Ramos (cell line): ENCODE measurements around the gene PRKAR1A.
"Not testable (repeated sequence)": the region's sequence is repeated elsewhere in the genome, so short reads cannot be mapped to it uniquely, and the experiment has no call there.

Source experiments
- in situ Hi-C: fragments of 300-500 bp; cut with MboI; formaldehyde crosslinking; loops from one replicate; pipeline ENCODE4 v1.14.3; 2022; ENCODE audit warnings: low sequenced_read_pairs; ENCODE audit not compliant: unreplicated experiment

The PRKAR1A gene

DNA sequence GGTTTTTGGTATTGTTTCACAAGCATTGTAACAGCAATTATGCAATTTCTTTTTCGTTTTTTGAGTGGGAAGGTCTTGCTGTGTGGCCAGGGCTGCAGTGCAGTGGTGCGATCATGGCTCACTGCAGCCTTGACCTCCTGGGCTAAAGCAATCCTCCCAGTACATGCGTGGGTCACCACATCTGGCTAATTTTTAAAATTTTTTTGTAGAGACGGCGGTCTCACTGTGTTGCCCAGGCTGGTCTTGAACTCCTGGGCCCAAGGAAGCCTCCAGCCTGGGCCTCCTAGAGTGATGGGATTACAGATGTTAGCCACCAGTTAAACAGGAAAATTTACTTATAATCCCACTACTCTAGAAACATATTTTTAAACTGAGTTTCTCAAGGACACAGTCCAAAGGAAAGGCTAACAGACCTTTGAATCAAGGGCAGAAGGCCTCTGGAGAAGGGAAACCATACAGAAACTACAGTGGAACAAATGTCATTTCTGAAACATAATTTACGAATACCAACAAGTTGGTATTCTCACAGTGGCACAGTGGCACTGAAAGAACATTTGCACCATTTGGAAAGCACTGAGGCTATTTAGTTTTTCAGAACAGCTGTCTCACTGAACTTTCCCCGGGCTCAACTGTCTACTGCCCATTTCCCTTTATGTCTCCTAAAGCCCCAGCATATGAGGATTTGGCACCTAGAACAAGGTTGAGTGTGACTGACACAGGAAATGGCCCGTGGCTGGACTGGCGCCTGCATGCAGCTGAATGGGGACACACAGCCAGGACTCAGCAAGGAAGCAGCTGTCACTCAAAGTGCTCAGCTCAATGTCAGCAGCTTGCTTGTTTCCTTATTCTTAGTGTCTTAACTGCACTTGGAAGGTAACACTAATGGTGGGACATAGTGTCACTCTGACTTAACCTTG, 2.8 kb upstream of the PRKAR1A start:
- in situ Hi-C loops: no loop called here

GRCh38 chr17:68511254-68511670, 968 bp upstream of the PRKAR1A start:
- in situ Hi-C loops: no loop called here

DNA sequence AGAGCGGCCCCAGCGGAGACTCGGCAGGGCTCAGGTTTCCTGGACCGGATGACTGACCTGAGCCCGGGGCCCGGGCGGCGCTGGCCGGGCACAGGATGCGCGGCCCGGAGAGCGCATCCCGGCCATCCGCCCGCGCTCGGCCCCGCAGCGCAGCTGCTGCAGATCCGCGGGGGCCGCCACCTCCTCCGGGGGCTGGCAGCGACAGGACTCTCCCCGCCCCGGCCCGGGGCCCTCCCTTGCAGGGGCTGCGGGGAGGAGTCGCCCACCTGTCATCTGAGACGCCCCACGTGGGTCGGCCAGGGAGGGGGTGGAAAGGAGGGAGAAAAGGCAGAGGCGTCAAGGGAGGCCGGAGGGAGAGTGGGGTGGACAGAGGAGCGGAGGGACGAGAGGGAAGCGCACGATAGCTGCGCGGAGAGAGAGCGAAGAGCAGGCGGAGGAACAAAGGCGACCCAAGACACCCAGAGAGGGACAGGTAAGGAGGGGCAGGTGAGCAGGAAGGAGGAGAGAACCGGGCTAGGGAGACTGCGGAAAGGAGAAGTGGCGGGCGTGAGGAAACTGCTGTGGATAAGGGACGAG, 471 bp upstream of the PRKAR1A start:
- in situ Hi-C loops: no loop called here

- in situ Hi-C loops: no loop called here
These were observed 787 bp downstream of the PRKAR1A start for GRCh38 chr17:68512960-68513474.

DNA sequence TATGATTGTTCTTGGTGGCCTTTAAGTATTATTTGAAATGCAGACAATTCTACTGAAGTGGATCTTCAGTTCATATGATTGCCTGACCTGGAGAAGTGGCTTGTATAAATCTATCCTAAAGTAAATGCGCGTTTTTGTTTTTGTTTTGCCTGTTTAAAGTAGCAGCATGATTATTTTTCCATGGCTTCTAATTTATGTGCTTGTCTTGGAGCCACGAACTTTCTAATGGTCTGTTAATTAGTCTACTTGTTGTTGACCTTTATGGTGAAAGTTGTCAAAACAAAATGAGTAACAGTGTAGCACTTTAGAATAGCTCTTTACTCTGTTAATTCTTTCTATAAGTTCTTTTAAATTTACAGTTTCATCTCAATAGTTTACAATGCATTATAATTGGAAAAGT, 1.7 kb downstream of the PRKAR1A start:
- in situ Hi-C loops: no loop called here

- in situ Hi-C loops: no loop called here
These were observed 2.8 kb downstream of the PRKAR1A start for GRCh38 chr17:68514831-68515635.

DNA sequence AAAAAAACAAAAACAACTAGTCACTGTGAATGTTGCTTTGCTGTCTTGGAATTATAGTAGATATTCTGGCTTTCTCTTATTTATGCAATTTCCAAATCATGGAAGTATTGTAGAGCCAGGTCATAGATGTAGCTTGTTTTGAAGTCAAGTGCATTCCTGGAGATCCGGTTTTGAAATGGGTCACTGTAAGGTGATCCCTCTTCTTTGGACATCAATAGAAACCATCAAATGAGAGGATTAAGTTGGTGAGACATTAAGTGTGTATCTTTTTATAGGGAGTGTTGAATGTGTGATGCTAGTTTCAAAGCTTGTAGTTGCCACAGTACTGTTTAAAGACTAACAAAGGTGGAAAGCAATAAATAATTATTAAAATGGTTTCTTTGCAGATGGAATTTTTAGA, 4.5 kb downstream of the PRKAR1A start:
- in situ Hi-C loops: no loop called here

DNA sequence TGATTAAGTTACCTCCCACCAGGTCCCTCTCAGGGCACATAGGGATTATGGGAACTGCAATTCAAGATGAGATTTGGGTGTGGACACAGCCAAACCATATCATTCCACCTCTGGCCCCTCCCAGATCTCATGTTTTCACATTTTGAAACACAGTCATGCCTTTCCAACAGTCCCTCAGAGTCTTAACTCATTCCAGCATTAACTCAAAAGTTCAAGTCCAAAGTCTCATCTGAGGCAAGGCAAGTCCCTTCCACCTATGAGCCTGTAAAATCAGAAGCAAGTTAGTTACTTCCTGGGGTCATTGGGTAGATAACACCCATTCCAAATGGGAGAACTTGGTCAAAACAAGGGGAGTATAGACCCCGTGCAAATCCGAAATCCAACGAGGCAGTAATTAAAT, 5.4 kb downstream of the PRKAR1A start:
- in situ Hi-C loops: not testable (repeated sequence)

DNA sequence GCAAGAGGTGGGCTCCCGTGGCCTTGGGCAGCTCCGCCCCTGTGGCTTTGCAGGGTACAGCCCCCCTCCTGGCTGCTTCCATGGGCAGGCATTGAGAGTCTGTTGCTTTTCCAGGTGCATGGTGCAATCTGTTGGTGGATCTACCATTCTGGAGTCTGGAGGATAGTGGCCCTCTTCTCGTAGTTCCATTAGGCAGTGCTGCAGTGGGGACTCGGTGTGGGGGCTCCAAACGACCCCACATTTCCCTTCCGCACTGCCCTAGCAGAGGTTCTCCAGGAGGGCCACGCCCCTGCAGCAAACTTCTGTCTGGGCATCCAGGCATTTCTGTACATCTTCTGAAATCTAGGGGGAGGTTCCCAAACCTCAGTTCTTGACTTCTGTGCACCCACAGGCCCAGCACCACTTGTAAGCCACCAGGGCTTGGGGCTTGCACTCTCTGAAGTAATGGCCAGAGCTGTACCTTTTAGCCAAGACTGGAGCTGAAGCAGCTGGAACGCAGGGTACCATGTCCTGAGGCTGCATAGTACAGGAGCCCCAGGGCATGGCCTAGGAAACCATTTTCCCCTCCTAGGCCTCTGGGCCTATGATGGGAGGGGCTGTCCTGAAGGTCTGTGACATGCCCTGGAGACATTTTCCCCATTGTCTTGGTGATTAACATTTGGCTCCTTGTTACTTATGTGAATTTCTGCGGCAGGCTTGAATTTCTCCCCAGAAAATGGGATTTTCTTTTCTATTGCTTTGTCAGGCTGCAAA, 6.0 kb downstream of the PRKAR1A start:
- in situ Hi-C loops: no loop called here

DNA sequence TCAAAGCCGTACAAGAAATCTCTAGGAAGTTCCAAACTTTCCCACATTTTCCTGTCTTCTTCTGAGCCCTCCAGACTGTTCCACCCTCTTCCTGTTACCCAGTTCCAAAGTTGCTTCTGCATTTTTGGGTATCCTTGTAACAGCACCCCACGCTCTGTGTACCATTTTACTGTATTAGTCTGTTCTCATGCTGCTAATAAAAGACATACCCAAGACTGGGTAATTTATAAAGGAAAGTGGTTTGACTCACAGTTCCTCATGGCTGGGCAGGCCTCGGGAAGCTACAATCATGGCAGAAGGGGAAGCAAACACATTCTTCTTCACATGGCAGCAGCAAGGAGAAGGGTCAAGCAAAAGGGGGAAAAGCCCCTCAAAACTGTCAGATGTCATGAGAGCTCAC, 6.8 kb downstream of the PRKAR1A start:
- in situ Hi-C loops: not testable (repeated sequence)

GRCh38 chr17:68519911-68520310, 7.7 kb downstream of the PRKAR1A start:
- in situ Hi-C loops: no loop called here

DNA sequence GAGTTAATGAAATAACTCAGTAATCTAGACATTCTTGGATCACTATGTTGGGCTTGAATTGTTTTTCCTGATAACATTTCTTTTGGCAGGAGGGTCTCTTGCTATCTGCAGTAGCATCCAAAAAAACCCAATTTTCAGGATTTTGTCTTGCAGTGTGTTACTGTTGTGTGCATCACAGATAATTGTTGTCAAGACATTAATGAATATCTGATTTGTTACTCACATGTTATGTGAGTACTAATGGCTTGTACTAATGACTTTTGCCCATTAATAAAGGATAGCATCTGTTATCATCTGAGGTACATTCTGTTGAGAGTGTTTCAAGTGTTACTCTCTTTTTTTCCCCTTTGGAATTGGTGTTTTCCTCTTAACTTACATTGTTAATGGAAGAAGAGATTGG, 10.0 kb downstream of the PRKAR1A start:
- in situ Hi-C loops: no loop called here

DNA sequence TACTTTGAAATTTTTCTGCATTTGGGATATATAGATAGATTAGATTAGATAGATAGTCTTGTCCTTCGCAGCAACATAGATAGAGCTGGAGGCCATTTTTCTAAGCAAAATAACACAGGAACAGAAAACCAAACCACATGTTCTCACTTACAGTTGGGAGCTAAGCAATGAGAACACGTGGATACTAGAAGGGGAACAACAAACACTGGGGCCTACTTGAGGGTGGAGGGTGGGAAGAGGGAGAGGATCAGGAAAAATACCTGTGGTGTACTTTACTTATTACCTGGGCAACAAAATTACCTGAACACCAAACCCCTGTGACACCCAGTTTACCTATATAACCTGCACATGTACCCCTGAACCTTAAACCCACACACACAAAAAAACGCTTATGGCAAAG, 14.3 kb downstream of the PRKAR1A start:
- in situ Hi-C loops: no loop called here

DNA sequence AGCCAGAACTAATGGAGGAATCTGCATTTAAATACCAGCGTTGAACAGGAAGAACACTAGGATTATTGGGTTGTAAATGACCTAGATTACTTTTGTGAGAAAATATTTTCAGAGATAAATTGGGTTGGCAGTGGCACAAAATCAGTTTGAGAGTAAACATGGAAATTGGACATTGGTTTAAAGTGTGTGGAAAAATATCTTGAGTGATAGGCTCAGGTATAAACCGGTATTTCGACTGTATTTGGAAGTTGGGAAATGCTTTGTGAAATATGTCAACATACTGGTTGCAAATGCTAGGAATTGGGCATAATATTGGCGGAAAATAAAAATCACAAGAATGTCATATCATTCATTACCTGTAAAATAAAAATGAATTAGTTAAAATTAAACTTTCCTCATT, 15.1 kb downstream of the PRKAR1A start:
- in situ Hi-C loops: no loop called here

- in situ Hi-C loops: no loop called here
These were observed 19.0 kb downstream of the PRKAR1A start for GRCh38 chr17:68531252-68531651.

DNA sequence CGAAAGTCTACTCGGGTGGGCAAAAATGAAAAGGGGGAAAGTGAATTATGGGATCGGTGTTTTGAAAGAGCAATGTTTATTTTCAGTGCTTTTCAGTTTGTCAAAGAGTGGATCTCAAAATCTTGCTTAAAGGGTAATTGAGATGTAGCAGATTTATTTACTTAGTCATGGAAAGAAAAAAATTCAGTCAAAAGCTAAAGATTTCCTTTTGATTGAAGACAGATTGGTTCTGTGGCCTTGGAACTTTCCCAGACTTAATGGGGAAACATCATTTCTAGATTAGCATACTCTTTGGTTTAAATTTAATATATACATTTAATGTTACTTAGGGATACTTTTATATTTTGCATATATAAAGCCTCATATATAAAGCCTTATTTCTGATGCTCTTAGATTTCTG, 20.6 kb downstream of the PRKAR1A start:
- in situ Hi-C loops: no loop called here

DNA sequence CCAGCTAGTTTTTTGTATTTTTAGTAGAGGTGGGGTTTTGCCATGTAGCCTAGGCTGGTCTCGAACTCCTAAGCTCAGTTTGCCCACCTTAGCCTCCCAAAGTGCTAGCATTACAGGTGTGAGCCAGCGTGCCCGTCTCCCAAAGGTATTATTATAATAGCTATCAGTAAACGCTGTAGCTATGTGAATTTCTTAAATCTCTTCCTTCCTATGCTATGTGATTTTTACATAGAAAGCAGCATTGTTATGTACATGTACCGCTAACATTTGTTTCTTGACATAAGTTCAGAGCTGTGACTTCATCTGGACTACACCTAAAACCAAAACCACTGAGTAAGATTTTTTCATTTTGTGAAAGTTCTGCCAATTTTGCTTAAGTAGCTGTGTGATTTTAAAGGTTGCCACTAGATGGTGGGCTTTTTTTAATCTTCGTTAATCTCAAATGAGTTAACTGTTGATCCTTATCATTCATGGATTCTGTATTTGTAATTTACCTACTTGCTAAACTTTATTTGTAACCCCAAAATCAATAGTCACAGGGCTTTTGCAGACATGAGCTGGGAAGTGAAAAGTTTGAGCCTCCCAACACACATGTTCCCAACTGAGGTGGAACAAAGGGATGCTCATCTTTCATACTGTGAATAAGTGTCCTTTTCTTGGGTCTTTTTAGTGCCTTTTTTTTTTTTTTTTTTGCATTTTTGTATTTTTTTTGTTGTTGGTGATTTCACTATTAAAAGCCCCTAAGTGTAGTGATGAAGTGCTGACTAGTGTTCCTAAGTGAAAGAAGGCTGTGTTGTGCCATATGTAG, 21.9 kb downstream of the PRKAR1A start:
- in situ Hi-C loops: no loop called here

GRCh38 chr17:68534695-68535088, 22.5 kb downstream of the PRKAR1A start:
- in situ Hi-C loops: no loop called here

DNA sequence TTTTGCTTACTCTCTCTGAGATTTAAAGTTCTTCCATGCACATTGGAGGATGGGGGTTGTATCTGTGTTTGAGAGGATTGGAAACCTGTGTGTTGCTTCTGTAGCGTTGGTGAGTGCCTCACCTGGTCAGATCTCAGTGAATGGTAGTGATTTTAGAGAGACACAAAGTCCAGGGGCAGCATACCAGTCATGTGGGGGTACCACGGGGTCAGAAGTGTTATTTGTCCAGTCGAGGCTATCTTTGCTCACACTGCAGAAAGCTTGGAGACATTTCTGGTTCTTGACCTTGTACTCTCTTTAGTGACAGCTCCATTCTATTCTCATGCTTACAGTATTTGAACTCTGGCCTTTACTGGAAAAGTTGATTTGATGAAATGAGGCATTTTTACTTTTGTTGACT, 23.7 kb downstream of the PRKAR1A start:
- in situ Hi-C loops: no loop called here
